ENCODE results near the gene PCBP2.
"Not testable (repeated sequence)": the region's sequence is repeated elsewhere in the genome, so short reads cannot be mapped to it uniquely, and the experiment has no call there.

The PCBP2 gene

GRCh38 chr12:53451661-53452158, at the start of gene PCBP2:
PCBP2 (plus strand) TSS chr12:53452102; CDS start chr12:53454801, 2,699 bp downstream.
- peak; percentile 99 for DNase-seq

GRCh38 chr12:53402351-53402750, 49.6 kb upstream of the PCBP2 start:
- DNase-seq: not testable (repeated sequence)

- DNase-seq: no peak
These were observed 49.0 kb upstream of the PCBP2 start for GRCh38 chr12:53402871-53403270.

- no peak for DNase-seq
These were observed 41.0 kb upstream of the PCBP2 start for GRCh38 chr12:53410951-53411350.

- no peak for DNase-seq
These were observed 38.3 kb upstream of the PCBP2 start for GRCh38 chr12:53413485-53414204.

GRCh38 chr12:53414756-53415417, 37.0 kb upstream of the PCBP2 start:
- no peak for DNase-seq

GRCh38 chr12:53415752-53416389, 36.0 kb upstream of the PCBP2 start:
- not testable (repeated sequence) for DNase-seq

GRCh38 chr12:53417291-53417816, 34.5 kb upstream of the PCBP2 start:
- not testable (repeated sequence) for DNase-seq

GRCh38 chr12:53418221-53418620, 33.7 kb upstream of the PCBP2 start:
- DNase-seq: no peak

- no peak for DNase-seq
These were observed 32.1 kb upstream of the PCBP2 start for GRCh38 chr12:53419756-53420155.

- not testable (repeated sequence) for DNase-seq
These were observed 29.7 kb upstream of the PCBP2 start for GRCh38 chr12:53422247-53422646.

GRCh38 chr12:53423597-53423996, 28.3 kb upstream of the PCBP2 start, which contains the start of gene AMHR2:
AMHR2 (plus strand) TSS chr12:53423855; CDS start chr12:53423935, 80 bp downstream.
- DNase-seq: no peak

GRCh38 chr12:53424626-53425514, 27.0 kb upstream of the PCBP2 start:
- no peak for DNase-seq

GRCh38 chr12:53425515-53426150, 26.3 kb upstream of the PCBP2 start:
- DNase-seq: no peak

GRCh38 chr12:53427905-53428594, 23.9 kb upstream of the PCBP2 start:
- no peak for DNase-seq

- DNase-seq: no peak
These were observed 23.2 kb upstream of the PCBP2 start for GRCh38 chr12:53428741-53429140.

GRCh38 chr12:53430116-53430515, 21.8 kb upstream of the PCBP2 start:
- no peak for DNase-seq

- DNase-seq: no peak
These were observed 20.7 kb upstream of the PCBP2 start for GRCh38 chr12:53431187-53431586.

- not testable (repeated sequence) for DNase-seq
These were observed 16.6 kb upstream of the PCBP2 start for GRCh38 chr12:53435326-53435725.

GRCh38 chr12:53439582-53439981, 12.3 kb upstream of the PCBP2 start:
- not testable (repeated sequence) for DNase-seq
